Left kidney (tissue), 2 donors: ENCODE results near the gene KDM2A. TPM values are rescaled to one million over a fixed set of nuclear protein-coding genes. Genes with fewer than 3 reads are reported as not detected.
"Not testable (repeated sequence)": the region's sequence is repeated elsewhere in the genome, so short reads cannot be mapped to it uniquely, and the experiment has no call there.

Experiments
- DNase-seq: peaks from one replicate; pipeline ENCODE4 v3.0.0-alpha.2; 2013
- polyA plus RNA-seq: library from polyadenylated mRNA; unstranded; fragments of 120-200 nt; gene quantifications from one replicate; pipeline ENCODE4 v1.2.1, GENCODE V29; 2013; ENCODE audit not compliant: insufficient read length

The KDM2A gene
- polyA plus RNA-seq, 1 donor: 87.2 TPM

DNA sequence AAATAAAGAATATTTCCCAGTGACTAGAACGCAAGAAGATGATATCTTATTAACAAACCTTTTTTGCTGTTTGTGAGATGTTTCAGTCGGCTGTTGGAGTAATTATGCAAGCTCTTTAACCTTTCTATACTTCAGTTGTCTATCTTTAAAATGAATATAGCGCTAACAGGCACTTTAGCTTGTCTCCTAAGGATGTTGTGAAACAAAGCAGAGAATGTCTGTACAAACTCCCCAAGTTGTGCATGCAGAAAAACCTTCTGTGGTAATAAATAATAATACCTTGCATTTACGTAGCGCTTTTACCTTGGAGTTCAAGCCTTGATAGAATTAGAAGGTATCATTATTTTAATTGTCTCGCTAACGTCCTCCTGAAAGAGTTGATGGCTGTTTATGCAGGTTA is 1.9 kb upstream of the KDM2A start:
- DNase-seq: no peak

- DNase-seq: no peak
Observed at GRCh38 chr11:67117672-67118180, 1.3 kb upstream of the KDM2A start.

DNA sequence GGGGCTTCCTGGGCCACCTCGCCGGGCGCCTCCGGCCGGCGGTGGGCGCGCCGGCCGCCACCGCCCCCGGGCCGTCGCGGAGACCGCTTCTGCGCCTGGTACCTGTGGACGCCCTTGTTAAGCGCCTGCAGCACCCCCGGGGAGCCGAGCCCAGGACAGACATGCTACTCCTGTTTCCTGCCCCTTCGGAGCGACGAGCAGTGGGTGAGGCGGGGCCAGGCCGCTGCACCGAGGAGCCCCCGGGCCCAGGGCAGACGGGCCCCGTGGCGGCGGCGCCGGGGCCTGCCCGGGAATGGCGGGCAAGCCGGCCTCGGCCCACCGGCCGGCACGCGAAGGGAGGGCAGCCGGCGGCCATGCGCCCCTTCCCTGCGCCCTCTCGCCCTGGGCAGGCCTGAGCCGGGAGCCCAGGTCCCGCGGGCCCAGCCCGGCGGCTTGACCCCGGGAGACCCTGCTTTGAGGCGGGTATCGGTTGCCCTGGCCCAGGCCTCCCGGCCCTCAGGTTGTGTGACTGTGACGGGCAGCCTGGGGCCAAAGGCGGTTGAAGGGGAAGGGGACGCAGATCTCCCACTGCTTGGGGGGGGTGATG is 789 bp upstream of the KDM2A start:
- DNase-seq: no peak

DNA sequence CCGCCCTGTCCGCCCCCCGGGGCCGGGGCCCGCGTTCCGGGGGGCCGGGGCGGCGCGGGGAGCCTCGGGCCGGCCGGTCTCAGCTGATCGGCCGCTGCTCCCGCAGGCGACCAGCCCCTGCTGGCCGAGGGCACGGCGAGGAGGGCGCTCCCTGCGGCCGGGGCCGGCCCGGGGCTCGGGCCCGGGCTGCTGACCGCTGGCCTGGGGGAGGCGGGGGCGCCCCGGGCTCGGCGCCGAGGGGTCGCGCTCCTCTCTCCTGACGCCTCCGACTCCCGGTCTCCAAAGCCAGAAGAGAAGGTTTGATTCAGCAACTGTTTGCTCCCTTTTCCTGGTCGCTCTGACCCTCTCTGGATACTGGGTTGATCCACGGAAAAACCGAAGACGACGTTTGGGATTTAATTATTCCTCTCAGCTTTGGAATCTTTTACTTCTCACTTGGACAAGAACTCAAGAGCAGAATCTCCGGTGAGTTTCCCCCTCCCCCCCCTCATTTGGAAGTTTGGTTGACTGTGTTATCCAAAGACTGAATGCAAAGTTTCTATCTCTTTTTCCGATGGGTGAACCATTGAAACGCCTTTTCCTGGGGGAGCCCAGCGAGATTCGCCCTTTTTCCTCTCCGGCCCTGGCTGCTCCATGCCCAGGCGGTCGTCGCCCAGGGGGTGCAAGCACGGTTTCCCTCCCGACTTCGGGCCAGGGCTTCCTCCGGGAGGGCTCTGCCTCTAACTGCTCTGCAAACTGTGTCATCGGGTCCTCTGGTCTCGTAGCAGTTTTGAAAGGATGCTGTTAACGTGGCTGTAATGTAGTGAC is 725 bp downstream of the KDM2A start:
- no peak for DNase-seq

DNA sequence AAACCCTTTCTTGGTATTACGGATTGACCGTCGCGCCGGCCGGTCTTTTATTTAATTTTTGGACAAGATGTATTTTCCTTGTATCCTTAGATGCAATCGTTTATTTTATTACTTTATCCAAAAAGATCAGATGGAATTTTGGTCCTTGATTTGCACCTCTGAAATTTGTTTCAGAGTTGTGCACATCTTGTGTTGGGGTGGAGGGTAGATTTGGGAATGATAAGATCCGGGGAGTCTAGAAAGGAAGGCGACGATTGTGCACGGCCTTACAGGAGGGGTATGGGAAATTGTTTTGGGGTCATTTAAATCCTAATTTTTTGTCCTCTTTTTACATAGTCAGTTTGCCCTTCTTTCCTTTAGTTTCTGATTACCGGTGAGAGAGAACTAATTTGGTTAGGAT is 1.4 kb downstream of the KDM2A start:
- DNase-seq: no peak

DNA sequence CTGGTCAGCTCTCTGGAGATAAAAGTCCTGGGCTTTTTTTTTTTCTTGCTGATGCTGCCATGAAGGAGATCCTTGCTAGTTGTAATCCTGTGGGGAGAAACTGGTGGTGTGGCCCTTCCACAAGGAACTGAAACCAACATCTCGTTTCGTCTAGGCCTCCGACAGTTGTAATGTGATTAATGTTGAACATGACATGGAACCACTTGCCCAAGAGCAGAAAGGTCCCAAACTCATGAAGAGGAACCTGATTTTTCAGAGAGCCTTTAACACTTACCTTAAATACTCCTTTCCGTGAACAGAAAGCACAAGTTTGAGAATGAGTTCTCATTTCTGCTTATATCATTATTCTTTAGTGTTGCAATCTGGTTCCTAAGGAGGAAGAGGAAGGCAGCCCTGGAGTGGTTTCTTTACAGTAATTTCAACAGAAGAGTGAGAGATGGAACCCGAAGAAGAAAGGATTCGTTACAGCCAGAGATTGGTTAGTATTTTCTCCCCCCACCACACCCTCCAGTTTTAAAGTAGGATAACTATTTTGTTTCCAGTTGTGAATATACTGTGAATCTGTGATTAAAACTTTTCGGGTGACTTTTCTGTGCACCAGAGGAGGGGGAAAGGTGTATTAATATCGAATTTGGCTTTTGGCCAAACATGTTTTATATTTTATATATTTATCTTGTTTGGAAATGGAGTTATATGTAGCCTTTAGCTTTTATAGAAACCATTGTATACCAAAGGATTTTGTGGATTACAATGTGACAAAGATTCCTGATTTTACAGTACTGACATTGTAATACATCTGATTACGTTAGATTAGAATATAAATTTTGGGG is 2.0 kb downstream of the KDM2A start:
- DNase-seq: no peak

GRCh38 chr11:67123801-67124200 is 4.7 kb downstream of the KDM2A start:
- not testable (repeated sequence) for DNase-seq

GRCh38 chr11:67126243-67126642 is 7.2 kb downstream of the KDM2A start:
- DNase-seq: not testable (repeated sequence)

DNA sequence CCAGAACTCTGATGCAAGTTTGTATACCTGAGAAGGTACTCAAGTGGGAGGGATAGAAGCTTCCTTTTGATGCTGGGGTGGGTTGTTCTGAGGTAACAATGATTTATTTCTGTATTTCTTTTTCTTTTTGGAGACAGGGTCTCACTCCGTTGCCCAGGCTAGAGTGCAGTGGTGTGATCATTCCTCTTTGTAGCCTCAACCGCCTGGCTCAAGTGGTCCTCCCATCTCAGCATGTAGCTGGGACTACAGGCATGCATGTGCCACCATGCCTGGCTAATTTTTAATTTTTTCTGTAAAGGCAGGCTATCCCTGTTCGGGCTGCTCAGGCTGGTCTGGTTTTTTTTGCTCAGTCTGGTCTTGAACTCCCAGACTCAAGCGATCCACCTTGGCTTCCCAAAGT is 7.9 kb downstream of the KDM2A start:
- DNase-seq: no peak

- not testable (repeated sequence) for DNase-seq
Observed at GRCh38 chr11:67130861-67131260, 11.8 kb downstream of the KDM2A start.

GRCh38 chr11:67136156-67136555 is 17.1 kb downstream of the KDM2A start:
- DNase-seq: no peak

DNA sequence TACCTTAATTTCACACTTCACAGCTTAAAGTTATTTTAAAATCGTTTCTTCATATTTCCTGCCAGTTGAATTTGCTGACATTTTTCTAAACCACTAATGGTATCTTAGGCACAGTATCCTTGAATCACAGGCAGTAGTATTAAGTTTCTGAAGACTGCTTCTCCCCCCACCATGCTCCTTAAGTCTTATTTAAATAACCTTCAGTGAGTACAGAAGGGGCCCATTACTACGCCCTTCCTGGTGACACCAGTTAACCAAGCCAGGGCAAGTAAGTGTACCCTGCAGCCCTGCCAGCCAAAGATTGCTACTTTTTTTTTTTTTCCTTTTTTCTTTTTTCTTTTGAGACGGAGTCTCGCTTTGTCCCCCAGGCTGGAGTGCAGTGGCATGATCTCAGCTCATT is 19.9 kb downstream of the KDM2A start:
- no peak for DNase-seq

DNA sequence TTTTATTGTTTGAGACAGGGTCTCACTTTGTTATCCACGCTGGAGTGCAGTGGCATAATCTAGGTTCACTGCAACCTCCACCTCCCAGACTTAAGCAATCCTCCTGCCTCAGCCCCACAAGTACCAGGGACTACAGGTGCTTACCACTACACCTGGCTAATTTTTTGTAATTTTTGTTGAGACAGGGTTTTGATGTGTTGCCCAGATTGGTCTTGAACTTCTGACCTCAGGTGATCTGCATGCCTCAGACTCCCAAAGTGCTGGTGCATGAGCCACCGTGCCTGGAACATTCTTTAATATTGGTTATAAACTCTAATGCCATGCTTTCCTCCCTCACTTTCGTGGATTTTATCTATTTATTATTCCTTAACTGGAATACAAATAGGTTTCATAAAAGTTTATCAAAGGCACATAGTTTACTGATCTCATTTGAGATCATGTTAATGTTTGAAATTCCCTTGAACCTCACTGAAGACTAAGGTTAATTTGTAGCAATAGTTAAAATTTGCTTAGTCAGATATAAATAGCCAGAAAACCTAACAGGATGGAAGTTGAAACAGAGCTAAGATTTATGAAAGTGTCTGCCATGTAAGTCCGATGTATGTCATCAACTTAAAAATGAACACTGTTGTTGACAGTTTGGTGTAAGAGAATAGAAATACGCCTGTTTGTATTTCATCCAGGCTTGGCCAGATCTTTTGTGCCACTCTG is 27.6 kb downstream of the KDM2A start:
- no peak for DNase-seq

- DNase-seq: no peak
Observed at GRCh38 chr11:67153971-67154370, 34.9 kb downstream of the KDM2A start.

- DNase-seq: no peak
Observed at GRCh38 chr11:67154726-67155125, 35.7 kb downstream of the KDM2A start.

- DNase-seq: no peak
Observed at GRCh38 chr11:67157691-67158090, 38.6 kb downstream of the KDM2A start.

DNA sequence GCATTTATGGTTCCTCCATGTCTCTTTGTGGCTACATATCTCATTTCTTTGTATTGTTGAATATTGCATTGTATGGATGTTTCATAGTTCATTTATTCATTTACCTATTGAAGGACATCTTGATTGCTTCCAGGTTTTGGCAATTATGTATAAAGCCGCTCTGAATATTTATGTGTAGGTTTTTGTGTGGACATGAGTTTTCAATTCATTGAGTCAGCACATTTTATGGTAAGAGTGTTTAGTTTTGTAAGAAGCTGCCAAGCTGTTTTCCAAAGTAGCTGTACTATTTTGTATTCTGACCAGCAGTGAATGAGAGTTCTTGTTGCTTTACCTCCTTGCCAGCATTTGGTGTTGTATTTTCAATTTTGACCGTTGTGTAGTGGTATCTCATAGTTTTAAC is 39.2 kb downstream of the KDM2A start:
- DNase-seq: no peak

- no peak for DNase-seq
Observed at GRCh38 chr11:67160045-67160444, 41.0 kb downstream of the KDM2A start.

DNA sequence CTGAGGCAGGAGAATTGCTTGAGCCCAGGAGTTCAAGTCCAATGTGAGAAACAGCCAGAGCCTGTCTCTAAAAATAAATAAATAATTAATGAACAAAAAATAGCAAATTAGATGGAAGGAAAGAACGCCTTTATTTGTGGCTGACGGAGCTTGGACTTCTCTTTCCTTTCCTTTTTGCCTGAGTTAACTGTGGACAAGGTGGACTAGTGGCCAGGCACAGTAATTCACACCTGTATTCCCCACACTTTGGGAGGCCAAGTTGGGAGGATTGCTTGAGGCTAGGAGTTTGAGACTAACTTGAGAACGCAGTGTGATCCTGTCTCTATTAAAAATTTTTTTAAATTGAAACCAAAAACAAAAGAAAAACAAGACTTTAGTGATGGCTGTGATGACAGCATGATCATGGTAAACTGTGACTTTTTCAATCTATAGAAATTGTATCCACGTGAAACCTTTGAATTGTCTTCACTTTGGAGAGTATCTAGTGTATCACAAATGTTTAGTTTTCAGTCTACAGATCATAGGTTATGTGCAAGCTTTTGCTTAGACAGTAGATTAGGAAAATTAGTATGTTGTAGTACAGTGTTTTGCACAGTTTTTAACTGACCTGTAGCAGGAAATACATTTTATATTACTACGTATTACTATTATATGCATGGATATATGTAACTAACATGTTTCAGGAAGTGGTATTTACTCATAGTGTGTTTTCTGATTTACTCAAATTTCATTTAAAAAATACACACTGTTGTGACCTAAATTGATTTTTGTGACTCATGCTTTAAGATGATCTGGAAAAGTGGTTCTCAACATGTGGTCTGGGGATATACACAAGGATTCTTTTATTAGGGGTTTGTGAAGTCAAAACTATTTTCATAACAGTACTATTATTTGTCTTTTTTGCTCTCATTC is 42.1 kb downstream of the KDM2A start:
- DNase-seq: no peak

- no peak for DNase-seq
Observed at GRCh38 chr11:67163006-67163405, 43.9 kb downstream of the KDM2A start.

- no peak for DNase-seq
Observed at GRCh38 chr11:67165623-67166022, 46.6 kb downstream of the KDM2A start.
